Activated CD8-positive, alpha-beta memory T cell treated with anti-CD3 and anti-CD28 coated beads for 24 hours (primary cell): Measurements from ENCODE around the gene CMIP.

Source experiments
- DNase-seq: peaks from one replicate; pipeline ENCODE4 v3.0.0-alpha.2; 2020

Gene CMIP

GRCh38 chr16:81592353-81592866 is 147.8 kb downstream of the CMIP start:
- no peak for DNase-seq

- no peak for DNase-seq
Measured at GRCh38 chr16:81593481-81593880, 148.9 kb downstream of the CMIP start.

GRCh38 chr16:81595629-81596292 is 151.2 kb downstream of the CMIP start:
- no peak for DNase-seq

GRCh38 chr16:81597079-81597658 is 152.6 kb downstream of the CMIP start:
- DNase-seq, result no peak

- no peak for DNase-seq
Measured at GRCh38 chr16:81598083-81598482, 153.5 kb downstream of the CMIP start.

GRCh38 chr16:81599034-81599744 is 154.6 kb downstream of the CMIP start:
- no peak for DNase-seq

GRCh38 chr16:81600275-81600674 is 155.7 kb downstream of the CMIP start:
- no peak for DNase-seq

GRCh38 chr16:81601008-81601428 is 156.4 kb downstream of the CMIP start:
- no peak for DNase-seq

GRCh38 chr16:81601601-81602255 is 157.1 kb downstream of the CMIP start:
- no peak for DNase-seq

GRCh38 chr16:81602256-81602776 is 157.7 kb downstream of the CMIP start:
- no peak for DNase-seq

- no peak for DNase-seq
Measured at GRCh38 chr16:81602792-81603191, 158.2 kb downstream of the CMIP start.

- DNase-seq, result no peak
Measured at GRCh38 chr16:81604960-81605383, 160.4 kb downstream of the CMIP start.

GRCh38 chr16:81606039-81606438 is 161.4 kb downstream of the CMIP start:
- DNase-seq, result no peak

- no peak for DNase-seq
Measured at GRCh38 chr16:81607006-81607405, 162.4 kb downstream of the CMIP start.

GRCh38 chr16:81607805-81608522 is 163.4 kb downstream of the CMIP start:
- no peak for DNase-seq

GRCh38 chr16:81608523-81609209 is 164.1 kb downstream of the CMIP start:
- no peak for DNase-seq

- DNase-seq, result no peak
Measured at GRCh38 chr16:81609323-81609892, 164.8 kb downstream of the CMIP start.

GRCh38 chr16:81610144-81610842 is 165.7 kb downstream of the CMIP start:
- DNase-seq, result no peak

GRCh38 chr16:81610936-81611335 is 166.3 kb downstream of the CMIP start:
- no peak for DNase-seq

- DNase-seq, result no peak
Measured at GRCh38 chr16:81611721-81612120, 167.1 kb downstream of the CMIP start.
